GM19328 (cell line): Measurements from ENCODE around the gene GSTM3.
"Not testable (repeated sequence)": the region's sequence is repeated elsewhere in the genome, so short reads cannot be mapped to it uniquely, and the experiment has no call there.

Experiments used
- ATAC-seq: cut with Tn5 transposase; IDR thresholded peaks from one replicate; pipeline ENCODE4 v1.9.1; 2021; ENCODE audit warnings: mild to moderate bottlenecking, moderate library complexity; ENCODE audit not compliant: unreplicated experiment

Gene GSTM3

GRCh38 chr1:109776206-109776835 lies 35.5 kb upstream of the GSTM3 start:
- no peak for ATAC-seq

GRCh38 chr1:109775398-109775797 lies 34.6 kb upstream of the GSTM3 start:
- ATAC-seq = no peak

GRCh38 chr1:109773900-109774485 lies 33.2 kb upstream of the GSTM3 start:
- ATAC-seq = no peak

- peak; percentile 70 for ATAC-seq
Measured at GRCh38 chr1:109773203-109773899, 32.5 kb upstream of the GSTM3 start.

GRCh38 chr1:109772658-109773202 lies 31.9 kb upstream of the GSTM3 start:
- no peak for ATAC-seq

GRCh38 chr1:109771712-109772657 lies 31.1 kb upstream of the GSTM3 start:
- ATAC-seq = no peak

GRCh38 chr1:109770331-109771095 lies 29.7 kb upstream of the GSTM3 start:
- ATAC-seq = no peak

GRCh38 chr1:109769330-109770078 lies 28.7 kb upstream of the GSTM3 start:
- ATAC-seq = no peak

GRCh38 chr1:109768820-109769219 lies 28.0 kb upstream of the GSTM3 start:
- no peak for ATAC-seq

- no peak for ATAC-seq
Measured at GRCh38 chr1:109768335-109768650, 27.5 kb upstream of the GSTM3 start.

- no peak for ATAC-seq
Measured at GRCh38 chr1:109767637-109768334, 26.9 kb upstream of the GSTM3 start.

GRCh38 chr1:109766991-109767636 lies 26.3 kb upstream of the GSTM3 start:
- not testable (repeated sequence) for ATAC-seq

- no peak for ATAC-seq
Measured at GRCh38 chr1:109765896-109766615, 25.2 kb upstream of the GSTM3 start.

GRCh38 chr1:109765483-109765815 lies 24.6 kb upstream of the GSTM3 start:
- no peak for ATAC-seq

- no peak for ATAC-seq
Measured at GRCh38 chr1:109764561-109765482, 24.0 kb upstream of the GSTM3 start.

- ATAC-seq = no peak
Measured at GRCh38 chr1:109763646-109764415, 23.0 kb upstream of the GSTM3 start, which contains the start of gene EPS8L3. EPS8L3 (minus strand) TSS chr1:109763923; CDS start chr1:109761749, 2,174 bp downstream.
